Calu3 (cell line): ENCODE measurements around the gene KCTD2. TPM values are rescaled to one million over a fixed set of nuclear protein-coding genes. Genes with fewer than 3 reads are reported as not detected.

Source experiments
- BruUV-seq: library from RNA; stranded (reverse); fragments of 400-500 nt; replicated peaks from 2 replicates; lab custom pipeline; 2021; lab: Mats Ljungman, UMichigan
- CTCF ChIA-PET: fragments of 300-600 bp; sonication (Branson Sonifier 250); formaldehyde crosslinking; loops from one replicate; lab custom pipeline; 2022; ENCODE audit warnings: antibody characterized with exemption; lab: Charles Lee
- DNase-seq: peaks from one replicate; pipeline ENCODE4 v3.0.0; 2022
- H3K27ac Mint-ChIP-seq: one replicate; pipeline ENCODE4 v1.8.0; 2022; ENCODE audit warnings: mixed read lengths; ENCODE audit not compliant: unreplicated experiment
- H3K27me3 Mint-ChIP-seq: one replicate; pipeline ENCODE4 v1.8.0; 2022; ENCODE audit warnings: mixed read lengths; ENCODE audit not compliant: unreplicated experiment
- H3K36me3 Mint-ChIP-seq: one replicate; pipeline ENCODE4 v1.8.0; 2022; ENCODE audit warnings: mild to moderate bottlenecking, moderate library complexity, mixed read lengths; ENCODE audit not compliant: insufficient read depth, unreplicated experiment
- H3K4me1 Mint-ChIP-seq: one replicate; pipeline ENCODE4 v1.8.0; 2022; ENCODE audit warnings: mild to moderate bottlenecking, low read depth, mixed read lengths; ENCODE audit not compliant: unreplicated experiment
- H3K4me3 Mint-ChIP-seq: one replicate; pipeline ENCODE4 v1.8.0; 2022; ENCODE audit warnings: mild to moderate bottlenecking, low read depth, moderate library complexity, mixed read lengths; ENCODE audit not compliant: unreplicated experiment
- H3K9me3 Mint-ChIP-seq: one replicate; pipeline ENCODE4 v1.8.0; 2022; ENCODE audit warnings: low read depth, mixed read lengths; ENCODE audit not compliant: unreplicated experiment
- CTCF ChIP-seq: fragments of 200-600 bp; IDR thresholded peaks from one replicate; pipeline ENCODE4 v1.8.0; 2022; ENCODE audit warnings: antibody characterized with exemption; ENCODE audit not compliant: unreplicated experiment
- intact Hi-C: fragments of 100-400 bp; cut with micrococcal nuclease; formaldehyde crosslinking; loops from one replicate; pipeline ENCODE4 v1.10.0; 2022; ENCODE audit not compliant: unreplicated experiment
- total RNA-seq: library from RNA; stranded (reverse); gene quantifications from 2 replicates; pipeline ENCODE4 v1.2.3, GENCODE V29; 2022

The KCTD2 gene
- total RNA-seq, 1 experiment from 2014 or later = 24.4 TPM

GRCh38 chr17:75013092-75013559 lies 33.9 kb upstream of the KCTD2 start:
- Mint-ChIP-seq H3K27me3 (no peaks in the 10 kb centered on the region), H3K4me3 (peak overlapping the region; percentile 97), H3K27ac (peak overlapping the region; percentile 74), H3K36me3 (peaks cover 42% of the 10 kb centered on the region), H3K9me3 (no peaks in the 10 kb centered on the region), H3K4me1 (peaks cover 40% of the 10 kb centered on the region)
- TF ChIP-seq CTCF = no peak
- DNase-seq = no peak
- CTCF ChIA-PET = interaction anchor here (0.7 to 3.9 kb wide), 15 partner anchors 14 to 277 kb away, joined by 3 to 38 read pairs (median 4); partner anchors contain the start of genes ARMC7, CDR2L and HID1
- intact Hi-C loops = loop anchor here (5.0 kb wide), 1 partner anchor 51 kb away; no protein-coding TSS in a partner anchor
- TSS peak; percentile 81 for BruUV-seq

GRCh38 chr17:75019146-75019545 lies 27.9 kb upstream of the KCTD2 start:
- TF ChIP-seq CTCF = no peak
- intact Hi-C loops = no loop called here
- CTCF ChIA-PET = no interaction called here
- BruUV-seq = no TSS peak
- DNase-seq = no peak
- Mint-ChIP-seq H3K4me1 (peaks cover 2% of the 10 kb centered on the region), H3K27me3 (no peaks in the 10 kb centered on the region), H3K36me3 (peaks cover 19% of the 10 kb centered on the region), H3K9me3 (no peaks in the 10 kb centered on the region), H3K27ac (no peak overlapping the region), H3K4me3 (no peak overlapping the region)

- no TSS peak for BruUV-seq
- Mint-ChIP-seq H3K27me3 (no peaks in the 10 kb centered on the region), H3K4me1 (no peaks in the 10 kb centered on the region), H3K27ac (no peak overlapping the region), H3K4me3 (no peak overlapping the region), H3K36me3 (peaks cover 18% of the 10 kb centered on the region), H3K9me3 (no peaks in the 10 kb centered on the region)
- no peak for TF ChIP-seq CTCF
- DNase-seq = no peak
- intact Hi-C loops = no loop called here
- CTCF ChIA-PET = no interaction called here
Observed at GRCh38 chr17:75019710-75020109, 27.3 kb upstream of the KCTD2 start.

GRCh38 chr17:75020331-75021110 lies 26.5 kb upstream of the KCTD2 start:
- Mint-ChIP-seq H3K9me3 (no peaks in the 10 kb centered on the region), H3K4me3 (no peak overlapping the region), H3K27ac (no peak overlapping the region), H3K36me3 (peaks cover 12% of the 10 kb centered on the region), H3K27me3 (no peaks in the 10 kb centered on the region), H3K4me1 (no peaks in the 10 kb centered on the region)
- TSS peak; percentile 28 for BruUV-seq
- intact Hi-C loops = no loop called here
- no peak for TF ChIP-seq CTCF
- CTCF ChIA-PET = no interaction called here
- DNase-seq = no peak
